NK-92 (cell line): Measurements from ENCODE around the gene GRIK4.
"Not testable (repeated sequence)": the region's sequence is repeated elsewhere in the genome, so short reads cannot be mapped to it uniquely, and the experiment has no call there.

Experiments used
- DNase-seq: peaks from one replicate; lab custom pipeline; 2025; ENCODE audit not compliant: unreplicated experiment; lab: John Stamatoyannopoulos, UW

GRIK4 gene, protein sequence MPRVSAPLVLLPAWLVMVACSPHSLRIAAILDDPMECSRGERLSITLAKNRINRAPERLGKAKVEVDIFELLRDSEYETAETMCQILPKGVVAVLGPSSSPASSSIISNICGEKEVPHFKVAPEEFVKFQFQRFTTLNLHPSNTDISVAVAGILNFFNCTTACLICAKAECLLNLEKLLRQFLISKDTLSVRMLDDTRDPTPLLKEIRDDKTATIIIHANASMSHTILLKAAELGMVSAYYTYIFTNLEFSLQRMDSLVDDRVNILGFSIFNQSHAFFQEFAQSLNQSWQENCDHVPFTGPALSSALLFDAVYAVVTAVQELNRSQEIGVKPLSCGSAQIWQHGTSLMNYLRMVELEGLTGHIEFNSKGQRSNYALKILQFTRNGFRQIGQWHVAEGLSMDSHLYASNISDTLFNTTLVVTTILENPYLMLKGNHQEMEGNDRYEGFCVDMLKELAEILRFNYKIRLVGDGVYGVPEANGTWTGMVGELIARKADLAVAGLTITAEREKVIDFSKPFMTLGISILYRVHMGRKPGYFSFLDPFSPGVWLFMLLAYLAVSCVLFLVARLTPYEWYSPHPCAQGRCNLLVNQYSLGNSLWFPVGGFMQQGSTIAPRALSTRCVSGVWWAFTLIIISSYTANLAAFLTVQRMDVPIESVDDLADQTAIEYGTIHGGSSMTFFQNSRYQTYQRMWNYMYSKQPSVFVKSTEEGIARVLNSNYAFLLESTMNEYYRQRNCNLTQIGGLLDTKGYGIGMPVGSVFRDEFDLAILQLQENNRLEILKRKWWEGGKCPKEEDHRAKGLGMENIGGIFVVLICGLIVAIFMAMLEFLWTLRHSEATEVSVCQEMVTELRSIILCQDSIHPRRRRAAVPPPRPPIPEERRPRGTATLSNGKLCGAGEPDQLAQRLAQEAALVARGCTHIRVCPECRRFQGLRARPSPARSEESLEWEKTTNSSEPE

GRCh38 chr11:120511116-120511819 is at the start of gene GRIK4:
GRIK4 (plus strand) TSS chr11:120511748; CDS start chr11:120660319, 148,571 bp downstream.
- no peak for DNase-seq

DNA sequence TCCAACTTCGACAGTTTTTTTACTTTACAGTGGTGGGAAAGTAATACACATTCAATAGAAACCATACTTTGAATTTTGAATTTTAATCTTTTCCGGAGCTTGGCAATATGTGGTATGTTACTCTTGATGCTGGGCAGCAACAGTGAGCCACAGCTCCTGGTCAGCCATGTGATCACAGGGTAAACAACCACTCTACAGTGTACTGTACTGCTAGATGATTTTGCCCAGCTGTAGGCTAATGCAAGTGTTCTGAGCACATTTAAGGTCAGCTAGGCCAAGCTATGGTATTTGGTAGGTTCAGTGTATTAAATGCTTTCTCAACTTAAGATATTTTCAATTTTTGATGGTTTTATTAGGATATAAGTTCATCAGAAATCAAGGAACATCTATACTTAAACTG is 48.7 kb upstream of the GRIK4 start:
- DNase-seq: no peak

GRCh38 chr11:120465921-120466534 is 45.5 kb upstream of the GRIK4 start:
- no peak for DNase-seq

- DNase-seq: no peak
Observed at GRCh38 chr11:120467627-120468026, 43.9 kb upstream of the GRIK4 start.

GRCh38 chr11:120471131-120471530 is 40.4 kb upstream of the GRIK4 start:
- DNase-seq: no peak

DNA sequence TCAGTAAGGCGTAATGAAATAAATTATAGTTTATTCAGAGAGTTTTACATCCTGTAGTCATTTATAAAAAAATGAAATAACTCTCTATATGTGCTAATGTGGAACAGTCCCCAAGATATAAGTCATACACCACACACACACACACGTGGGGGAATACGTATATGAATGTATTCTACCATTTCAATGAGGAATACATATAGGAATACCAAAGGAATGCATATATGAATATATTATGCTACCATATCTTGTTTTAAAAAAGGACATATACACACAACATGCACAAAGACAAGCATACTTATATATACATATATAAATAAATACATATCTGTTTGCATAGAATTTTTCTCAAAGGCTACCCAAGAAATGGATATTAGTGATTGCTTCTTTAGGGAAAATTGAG is 39.6 kb upstream of the GRIK4 start:
- no peak for DNase-seq

GRCh38 chr11:120473503-120473902 is 38.0 kb upstream of the GRIK4 start:
- no peak for DNase-seq

GRCh38 chr11:120482149-120482548 is 29.4 kb upstream of the GRIK4 start:
- no peak for DNase-seq

DNA sequence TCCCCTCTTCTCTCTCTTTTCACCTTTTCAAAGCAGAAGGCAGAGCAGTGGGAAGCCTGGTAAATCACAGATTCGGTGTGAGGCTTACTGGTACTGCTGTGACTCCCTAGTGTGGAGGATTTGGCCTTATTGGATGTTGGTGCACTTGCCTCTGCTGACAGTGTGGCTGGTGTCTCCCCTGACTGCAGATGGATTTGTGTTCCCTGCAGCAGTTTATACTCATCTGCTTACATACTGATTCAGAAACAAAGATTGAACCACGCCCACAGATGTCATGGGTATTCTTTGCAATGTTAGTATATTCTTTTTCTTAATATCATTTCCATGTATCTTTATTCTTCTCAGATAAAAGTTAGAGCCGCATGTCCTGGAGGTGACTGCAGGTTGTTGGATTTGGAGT is 26.8 kb upstream of the GRIK4 start:
- DNase-seq: no peak

- no peak for DNase-seq
Observed at GRCh38 chr11:120486138-120486537, 25.4 kb upstream of the GRIK4 start.

DNA sequence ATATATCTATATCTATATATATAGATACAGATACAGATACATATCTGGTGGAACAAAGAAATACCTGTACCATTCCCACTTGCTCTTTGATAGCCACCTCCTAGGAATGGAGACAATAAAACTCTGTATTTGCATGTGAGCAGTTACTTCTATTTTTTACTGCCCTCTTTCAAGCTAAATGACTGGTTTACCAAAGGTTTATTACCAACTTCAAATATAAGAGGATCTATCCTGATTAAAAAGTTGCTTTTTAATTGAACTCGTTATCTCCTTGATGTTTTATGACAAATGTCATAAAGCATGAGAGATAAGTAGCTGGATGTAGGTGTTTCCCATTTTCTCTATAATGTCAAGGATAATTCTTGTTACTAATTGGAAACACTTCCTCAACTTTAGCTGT is 21.7 kb upstream of the GRIK4 start:
- DNase-seq: no peak

GRCh38 chr11:120492486-120492885 is 19.1 kb upstream of the GRIK4 start:
- no peak for DNase-seq

DNA sequence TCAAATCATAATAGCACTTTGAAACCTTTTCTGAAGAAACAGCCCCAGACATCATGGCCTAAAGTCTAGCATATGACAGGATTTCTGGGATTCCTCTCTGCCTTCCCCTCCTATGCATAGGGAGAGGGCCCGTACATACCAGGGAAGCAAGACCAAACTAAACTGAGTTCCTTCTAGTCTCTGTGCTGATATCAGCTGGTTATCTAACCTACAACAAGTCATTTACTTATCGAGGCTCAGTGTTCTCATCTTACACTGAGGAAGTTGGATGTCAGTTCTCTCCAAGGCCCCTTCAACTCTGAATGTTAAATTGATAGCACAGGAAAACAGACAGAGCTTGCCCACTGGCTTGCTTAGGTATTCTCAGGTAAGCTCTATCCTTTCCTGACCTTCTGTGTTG is 17.0 kb upstream of the GRIK4 start:
- no peak for DNase-seq

- no peak for DNase-seq
Observed at GRCh38 chr11:120499088-120499487, 12.5 kb upstream of the GRIK4 start.

- DNase-seq: no peak
Observed at GRCh38 chr11:120499859-120500258, 11.7 kb upstream of the GRIK4 start.

DNA sequence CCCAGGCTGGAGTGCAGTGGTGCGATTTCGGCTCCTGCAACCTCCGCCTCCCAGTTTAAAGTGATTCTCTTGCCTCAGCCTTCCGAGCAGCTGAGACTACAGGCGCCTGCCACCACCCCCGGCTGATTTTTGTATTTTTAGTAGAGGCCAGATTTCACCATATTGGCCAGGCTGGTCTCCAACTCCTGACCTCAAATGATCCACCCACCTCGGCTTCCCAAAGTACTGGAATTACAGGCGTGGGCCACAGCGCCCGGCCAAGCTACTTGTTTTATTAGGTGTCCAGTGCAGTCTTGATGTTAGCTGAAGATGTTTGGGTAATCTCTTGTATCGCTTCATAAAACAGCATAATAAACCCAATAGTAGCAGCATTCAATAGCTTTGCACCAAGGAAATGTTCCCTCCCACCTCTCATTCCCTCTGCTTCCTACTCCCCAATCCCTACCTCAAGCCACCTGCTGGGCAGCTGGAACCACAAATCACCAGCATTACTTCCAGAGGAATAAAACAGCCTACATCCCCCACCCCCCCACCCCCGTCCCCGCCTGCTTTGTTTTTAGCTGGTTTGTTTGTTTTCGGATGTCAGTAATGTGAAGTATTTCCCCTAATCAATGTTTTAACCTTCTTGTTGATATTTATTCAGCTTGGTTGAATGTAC is 11.0 kb upstream of the GRIK4 start:
- DNase-seq: no peak

DNA sequence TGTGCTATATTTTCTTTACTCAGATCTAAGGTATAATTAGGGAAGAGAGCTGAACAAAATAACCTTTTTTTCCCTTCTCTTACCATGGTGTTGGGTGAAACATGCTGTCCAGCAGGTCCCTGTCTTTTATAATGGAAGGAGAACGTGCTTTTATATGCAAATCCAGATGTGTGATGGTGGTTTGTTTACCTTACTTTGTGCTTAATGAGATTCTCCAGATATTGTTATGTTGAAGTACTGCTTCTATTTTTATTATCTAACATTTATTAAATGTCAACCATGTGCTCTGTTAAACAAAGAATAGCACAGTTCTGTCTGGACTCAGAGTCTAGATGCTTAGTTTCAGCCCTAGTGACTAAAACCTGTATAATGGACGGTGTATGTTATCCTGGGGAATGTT is 10.1 kb upstream of the GRIK4 start:
- no peak for DNase-seq

GRCh38 chr11:120501976-120502755 is 9.4 kb upstream of the GRIK4 start:
- DNase-seq: no peak

DNA sequence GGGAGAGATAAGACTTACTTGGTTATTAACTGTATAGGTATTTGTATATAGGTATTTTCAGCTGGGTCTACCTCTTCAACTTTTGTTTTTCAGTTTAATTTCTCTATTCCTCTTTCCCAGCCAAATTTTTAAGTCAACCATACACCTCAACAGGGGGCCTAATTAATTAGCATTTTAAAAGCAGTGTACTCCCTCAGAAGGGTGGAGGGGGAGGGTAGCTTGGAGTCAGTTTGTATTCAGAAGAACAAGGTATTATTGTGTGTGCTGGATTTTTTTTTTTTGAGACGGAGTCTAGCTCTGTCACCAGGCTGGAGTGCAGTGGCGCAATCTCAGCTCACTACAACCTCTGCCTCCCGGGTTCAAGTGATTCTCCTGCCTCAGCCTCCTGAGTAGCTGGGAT is 8.0 kb upstream of the GRIK4 start:
- DNase-seq: not testable (repeated sequence)
